NCI-H2081 (cell line): ENCODE results near the gene SELENON.

Source experiments
- DNase-seq, 2 experiments: peaks; one replicate each; lab custom pipeline; 2025; lab: John Stamatoyannopoulos, UW

Gene SELENON

GRCh38 chr1:25799935-25800702 is at the start of gene SELENON:
TSS of gene SELENON (plus strand) at chr1:25800193. CDS start at chr1:25800231, 38 bp downstream.
- peak; percentile 14 to 51 for DNase-seq

- DNase-seq, result no peak
Observed at GRCh38 chr1:25750923-25751605, 48.9 kb upstream of the SELENON start.

GRCh38 chr1:25754470-25755181 is 45.4 kb upstream of the SELENON start:
- DNase-seq, result peak; percentile 75 to 93

- no peak for DNase-seq
Observed at GRCh38 chr1:25755475-25756125, 44.4 kb upstream of the SELENON start.

GRCh38 chr1:25756215-25756614 is 43.8 kb upstream of the SELENON start:
- no peak for DNase-seq

GRCh38 chr1:25757151-25757845 is 42.7 kb upstream of the SELENON start:
- DNase-seq, result no peak

GRCh38 chr1:25757846-25758185 is 42.2 kb upstream of the SELENON start:
- DNase-seq, result no peak

- no peak for DNase-seq
Observed at GRCh38 chr1:25758466-25759070, 41.4 kb upstream of the SELENON start.

GRCh38 chr1:25760122-25760719 is 39.8 kb upstream of the SELENON start:
- peak; percentile 12 to 71 for DNase-seq

- no peak for DNase-seq
Observed at GRCh38 chr1:25760871-25761270, 39.1 kb upstream of the SELENON start.

- DNase-seq, result no peak
Observed at GRCh38 chr1:25763493-25763892, 36.5 kb upstream of the SELENON start.

GRCh38 chr1:25765136-25765922 is 34.7 kb upstream of the SELENON start:
- DNase-seq, result no peak

- peak; percentile 64 to 87 for DNase-seq
Observed at GRCh38 chr1:25765923-25766589, 33.9 kb upstream of the SELENON start.

GRCh38 chr1:25766721-25767436 is 33.1 kb upstream of the SELENON start:
- DNase-seq, result peak; percentile 30 to 74

GRCh38 chr1:25767437-25767770 is 32.6 kb upstream of the SELENON start:
- no peak for DNase-seq

- no peak for DNase-seq
Observed at GRCh38 chr1:25768999-25769398, 31.0 kb upstream of the SELENON start.

GRCh38 chr1:25769625-25770383 is 30.2 kb upstream of the SELENON start:
- no peak for DNase-seq

GRCh38 chr1:25770541-25771220 is 29.3 kb upstream of the SELENON start:
- no peak for DNase-seq
